HCT116 (cell line): ENCODE measurements around the gene CD74. TPM values are rescaled to one million over a fixed set of nuclear protein-coding genes. Genes with fewer than 3 reads are reported as not detected.
A peak's percentile ranks its signal among the peaks of the same experiment; 100 is the strongest.

Experiments
- ATAC-seq: fragments of 200-7000 bp; cut with Tn5 transposase; 2 replicates; pipeline ENCODE4 v1.9.1; 2020; ENCODE audit warnings: mild to moderate bottlenecking, moderate library complexity
- BruUV-seq: library from RNA; stranded (reverse); fragments of 400-500 nt; replicated peaks from 2 replicates; lab custom pipeline; 2021; lab: Mats Ljungman, UMichigan
- CTCF ChIA-PET: fragments of 300-600 bp; sonication (Branson Sonifier 250); formaldehyde crosslinking; loops from one replicate; lab custom pipeline; 2021; ENCODE audit warnings: antibody characterized with exemption; lab: Charles Lee
- POLR2A ChIA-PET: fragments of 300-600, 350-600 bp; sonication (Branson Sonifier 250); formaldehyde crosslinking; loops from one replicate; lab custom pipeline; 2021; ENCODE audit warnings: antibody characterized with exemption; lab: Charles Lee
- RAD21 ChIA-PET, 2 experiments: fragments of 300-600 bp; sonication (Branson Sonifier 250); formaldehyde crosslinking; loops; one replicate each; lab custom pipeline; 2023; ENCODE audit warnings: low total read pairs in 2 of 2; ENCODE audit not compliant: uncharacterized antibody in 2 of 2, unreplicated experiment in 2 of 2, low non-redundant PET in 1 of 2; lab: Charles Lee
- DNase-seq: peaks from one replicate; pipeline ENCODE4 v3.0.0-alpha.2; 2010; ENCODE audit warnings: low read depth, low spot score
- H2AFZ ChIP-seq: fragments of 200-600 bp; shearing (Covaris generic), sonication (generic); 2 replicates; pipeline ENCODE4 v1.6.1; 2017; ENCODE audit warnings: low read depth, mixed run types, mixed read lengths, antibody characterized with exemption, low read length; ENCODE audit not compliant: poor library complexity, severe bottlenecking
- H3K27ac ChIP-seq: 2 replicates; pipeline ENCODE4 v1.5.1; 2012; ENCODE audit warnings: low read depth, low read length
- H3K27me3 ChIP-seq: fragments of 200-600 bp; sonication (generic); 2 replicates; pipeline ENCODE4 v1.6.1; 2016; ENCODE audit warnings: mixed run types, low read length, mixed read lengths; ENCODE audit not compliant: insufficient read depth
- H3K36me3 ChIP-seq, 2 experiments: fragments of 200-500 bp in 1 of 2; fragments of 200-600 bp in 1 of 2; sonication (Bioruptor generic) in 1 of 2; sonication (generic) in 1 of 2; 2 replicates each; pipeline versions ENCODE4 v1.5.1 to v1.6.1; 2014 to 2016; ENCODE audit warnings: low read length in 2 of 2, inconsistent platforms in 1 of 2, mixed read lengths in 1 of 2, mixed run types in 1 of 2; ENCODE audit not compliant: insufficient read depth in 2 of 2, control insufficient read depth in 1 of 2
- H3K4me1 ChIP-seq, 2 experiments: fragments of 200-600 bp in 1 of 2; sonication (generic) in 1 of 2; 2 replicates each; pipeline versions ENCODE4 v1.5.1 to v1.6.1; 2012 to 2017; ENCODE audit warnings: low read length in 2 of 2, inconsistent platforms in 1 of 2, mild to moderate bottlenecking in 1 of 2, mixed read lengths in 1 of 2, mixed run types in 1 of 2, moderate library complexity in 1 of 2; ENCODE audit not compliant: insufficient read depth in 2 of 2, control insufficient read depth in 1 of 2
- H3K4me2 ChIP-seq: fragments of 200-600 bp; sonication (generic); 2 replicates; pipeline ENCODE4 v1.6.1; 2017; ENCODE audit warnings: mixed run types, low read length, mixed read lengths
- H3K4me3 ChIP-seq, 2 experiments: fragments of 200-600 bp in 1 of 2; sonication (generic) in 1 of 2; replicated peaks in 1 of 2; 2 replicates each; pipeline ENCODE4 v1.5.1; 2011 to 2016; ENCODE audit warnings: low read length in 2 of 2, control low read depth in 1 of 2, low read depth in 1 of 2, mild to moderate bottlenecking in 1 of 2, mixed read lengths in 1 of 2, mixed run types in 1 of 2
- H3K79me2 ChIP-seq: fragments of 200-600 bp; sonication (generic); 2 replicates; pipeline ENCODE4 v1.6.1; 2017; ENCODE audit warnings: mild to moderate bottlenecking, mixed run types, low read length, moderate library complexity, mixed read lengths; ENCODE audit not compliant: insufficient read depth
- H3K9ac ChIP-seq: fragments of 200-600 bp; sonication (generic); 2 replicates; pipeline ENCODE4 v1.6.1; 2016; ENCODE audit warnings: low read length, mixed read lengths
- H3K9me2 ChIP-seq: fragments of 200-600 bp; sonication (generic), shearing (Covaris generic); 2 replicates; pipeline ENCODE4 v1.6.1; 2017; ENCODE audit warnings: mixed run types, mild to moderate bottlenecking, moderate library complexity; ENCODE audit not compliant: insufficient read depth
- H3K9me3 ChIP-seq, 2 experiments: fragments of 200-500 bp in 1 of 2; fragments of 200-600 bp in 1 of 2; sonication (Bioruptor generic) in 1 of 2; sonication (generic) in 1 of 2; 2 replicates each; pipeline ENCODE4 v1.6.1; 2014 to 2017; ENCODE audit warnings: low read length in 2 of 2, mixed read lengths in 2 of 2, inconsistent platforms in 1 of 2, low read depth in 1 of 2, mild to moderate bottlenecking in 1 of 2, mixed run types in 1 of 2, moderate library complexity in 1 of 2; ENCODE audit not compliant: control insufficient read depth in 1 of 2, insufficient read depth in 1 of 2
- H4K20me1 ChIP-seq: fragments of 200-600 bp; sonication (generic), shearing (Covaris generic); 2 replicates; pipeline ENCODE4 v1.6.1; 2017; ENCODE audit warnings: mixed run types, mild to moderate bottlenecking, moderate library complexity; ENCODE audit not compliant: insufficient read depth
- ATF3 ChIP-seq: IDR thresholded peaks from 2 replicates; pipeline ENCODE4 v1.6.1; 2012
- CBX3 ChIP-seq: IDR thresholded peaks from 2 replicates; pipeline ENCODE4 v1.6.1; 2012; ENCODE audit warnings: low read depth
- CEBPB ChIP-seq: IDR thresholded peaks from 2 replicates; pipeline ENCODE4 v1.6.1; 2012; ENCODE audit warnings: low read depth
- CTCF ChIP-seq, 3 experiments: fragments of 200-600 bp in 1 of 3; sonication (generic) in 1 of 3; IDR thresholded peaks in 2 of 3; conservative IDR thresholded peaks in 1 of 3; 2 replicates each; pipeline ENCODE4 v1.5.1; 2012 to 2017; ENCODE audit warnings: low read depth in 2 of 3, low read length in 2 of 3, antibody characterized with exemption in 1 of 3, borderline replicate concordance in 1 of 3, control low read depth in 1 of 3, mild to moderate bottlenecking in 1 of 3, mixed read lengths in 1 of 3, mixed run types in 1 of 3, moderate library complexity in 1 of 3; ENCODE audit not compliant: insufficient read depth in 1 of 3
- EZH2 ChIP-seq: fragments of 200-600 bp; sonication (generic); IDR thresholded peaks from 2 replicates; pipeline ENCODE4 v1.6.1; 2017; ENCODE audit warnings: antibody characterized with exemption, mixed run types
- EZH2phosphoT487 ChIP-seq: fragments of 200-600 bp; IDR thresholded peaks from 2 replicates; pipeline ENCODE4 v1.6.1; 2018; ENCODE audit warnings: antibody characterized with exemption, borderline replicate concordance
- FOSL1 ChIP-seq: IDR thresholded peaks from 2 replicates; pipeline ENCODE4 v1.6.1; 2012; ENCODE audit warnings: low read depth
- POLR2A ChIP-seq: IDR thresholded peaks from 2 replicates; pipeline ENCODE4 v1.7.0; 2011; ENCODE audit warnings: borderline replicate concordance; ENCODE audit not compliant: insufficient read depth, insufficient read length; ENCODE audit errors: extremely low read depth
- POLR2AphosphoS5 ChIP-seq: IDR thresholded peaks from 2 replicates; pipeline ENCODE4 v1.6.1; 2011; ENCODE audit warnings: mild to moderate bottlenecking, low read depth, low read length, moderate library complexity
- RAD21 ChIP-seq: IDR thresholded peaks from 2 replicates; pipeline ENCODE4 v1.6.1; 2012; ENCODE audit warnings: low read depth, mild to moderate bottlenecking
- SP1 ChIP-seq: IDR thresholded peaks from 2 replicates; pipeline ENCODE4 v1.6.1; 2012; ENCODE audit warnings: low read depth
- SRF ChIP-seq: IDR thresholded peaks from 2 replicates; pipeline ENCODE4 v1.6.1; 2012; ENCODE audit warnings: low read depth
- TCF7L2 ChIP-seq: IDR thresholded peaks from 2 replicates; pipeline ENCODE4 v1.7.0; 2011; ENCODE audit warnings: borderline replicate concordance, inconsistent platforms; ENCODE audit not compliant: insufficient read depth, insufficient read length; ENCODE audit errors: extremely low read depth
- ZFX ChIP-seq: fragments of 450-650 bp; IDR thresholded peaks from 2 replicates; pipeline ENCODE4 v1.6.1; 2017
- ZNF274 ChIP-seq: fragments of 200-500 bp; sonication (Bioruptor generic); IDR thresholded peaks from 2 replicates; pipeline ENCODE4 v1.6.1; 2014; ENCODE audit warnings: mild to moderate bottlenecking, low read depth, low read length, inconsistent platforms
- intact Hi-C: fragments of 100-400 bp; cut with micrococcal nuclease; formaldehyde crosslinking; loops from 2 replicates; pipeline ENCODE4 v1.10.0; 2022
- total RNA-seq: library from RNA; stranded (reverse); gene quantifications from one replicate; pipeline ENCODE4 v1.2.1, GENCODE V29; 2021; ENCODE audit not compliant: unreplicated experiment

Gene CD74
- total RNA-seq, 1 experiment from 2014 or later, result 8.9 TPM

GRCh38 chr5:150460781-150461180, 48.1 kb upstream of the CD74 start:
- H3K4me1 ChIP-seq, result peaks cover 20 to 26% of the 10 kb centered on the region in 2 experiments
- H3K4me3 ChIP-seq, result no peak overlapping the region
- TF ChIP-seq POLR2A (no peak), CTCF (IDR thresholded peaks at IDR 0.05 in 2 of 3, conservative IDR thresholded peaks at IDR 0.05 in 1 of 3; ENCODE audit: borderline replicate concordance in 1 of 3, insufficient read depth in 1 of 3, low read depth in 2 of 3, low read length in 2 of 3) (no peak), FOSL1 (no peak), CEBPB (no peak), ZNF274 (no peak), POLR2AphosphoS5 (no peak), SP1 (no peak), ZFX (no peak), EZH2 (no peak), TCF7L2 (no peak), SRF (no peak), EZH2phosphoT487 (no peak), RAD21 (no peak), ATF3 (no peak), CBX3 (no peak)
- TF ChIP-seq, all 23 proteins: peak for 0
- POLR2A ChIA-PET, result interaction anchor here (0.9 kb wide), 1 partner anchor 10 kb away, joined by 4 read pairs; no protein-coding TSS in a partner anchor
- Histone ChIP-seq H2AFZ (peak overlapping the region; percentile 21), H3K4me2 (peak overlapping the region; percentile 3; the same call in 1 of the 2 replicates), H4K20me1 (no peaks in the 10 kb centered on the region), H3K9ac (no peak overlapping the region), H3K79me2 (no peaks in the 10 kb centered on the region), H3K9me2 (no peaks in the 10 kb centered on the region), H3K27me3 (no peaks in the 10 kb centered on the region), H3K27ac (no peak overlapping the region; the same call in 1 of the 2 replicates), H3K9me3 (no peaks in the 10 kb centered on the region), H3K36me3 (no peaks in the 10 kb centered on the region)
- no TSS peak for BruUV-seq
- RAD21 ChIA-PET, result no interaction called here
- ATAC-seq, result no peak
- intact Hi-C loops, result no loop called here
- CTCF ChIA-PET, result interaction anchor here (0.6 to 1.1 kb wide), 2 partner anchors 84 kb away, joined by 3 to 5 read pairs; no protein-coding TSS in a partner anchor
- DNase-seq, result no peak
